NCI-H1417 treated with DMSO at 0.1 percent for 48 hours (cell line): ENCODE measurements around the gene DENND11.

ENCODE experiments used
- DNase-seq: peaks from one replicate; lab custom pipeline; 2025; lab: John Stamatoyannopoulos, UW

DENND11 gene

GRCh38 chr7:141685285-141686023, 16.5 kb downstream of the DENND11 start:
- DNase-seq, result no peak

- no peak for DNase-seq
Measured at GRCh38 chr7:141679014-141679413, 23.0 kb downstream of the DENND11 start.

- DNase-seq, result no peak
Measured at GRCh38 chr7:141676618-141677017, 25.3 kb downstream of the DENND11 start.

GRCh38 chr7:141675436-141676215, 26.3 kb downstream of the DENND11 start:
- DNase-seq, result no peak

- DNase-seq, result no peak
Measured at GRCh38 chr7:141674702-141675101, 27.3 kb downstream of the DENND11 start.

- no peak for DNase-seq
Measured at GRCh38 chr7:141674171-141674671, 27.7 kb downstream of the DENND11 start.

- DNase-seq, result no peak
Measured at GRCh38 chr7:141673346-141673745, 28.6 kb downstream of the DENND11 start.

GRCh38 chr7:141671705-141672496, 30.1 kb downstream of the DENND11 start:
- no peak for DNase-seq

GRCh38 chr7:141668853-141669252, 33.1 kb downstream of the DENND11 start:
- DNase-seq, result no peak

- DNase-seq, result no peak
Measured at GRCh38 chr7:141666071-141666470, 35.9 kb downstream of the DENND11 start.

- no peak for DNase-seq
Measured at GRCh38 chr7:141665208-141666035, 36.5 kb downstream of the DENND11 start.

- DNase-seq, result no peak
Measured at GRCh38 chr7:141664450-141664849, 37.5 kb downstream of the DENND11 start.

- no peak for DNase-seq
Measured at GRCh38 chr7:141663081-141663849, 38.7 kb downstream of the DENND11 start.

- DNase-seq, result no peak
Measured at GRCh38 chr7:141660259-141660658, 41.7 kb downstream of the DENND11 start.

GRCh38 chr7:141659501-141659900, 42.5 kb downstream of the DENND11 start:
- DNase-seq, result no peak

- peak; percentile 78 for DNase-seq
Measured at GRCh38 chr7:141654551-141654950, 47.4 kb downstream of the DENND11 start.

GRCh38 chr7:141652691-141653090, 49.3 kb downstream of the DENND11 start:
- DNase-seq, result no peak
